Activated naive CD8-positive, alpha-beta T cell (primary cell): ENCODE results near the gene POLR2L.

Experiments used
- H3K27ac Mint-ChIP-seq: one replicate; pipeline ENCODE4 v1.8.0; 2021; ENCODE audit warnings: mixed read lengths
- H3K27me3 Mint-ChIP-seq: one replicate; pipeline ENCODE4 v1.8.0; 2021; ENCODE audit warnings: mixed read lengths
- H3K36me3 Mint-ChIP-seq: one replicate; pipeline ENCODE4 v1.8.0; 2021; ENCODE audit warnings: mixed read lengths
- H3K4me1 Mint-ChIP-seq: one replicate; pipeline ENCODE4 v1.8.0; 2021; ENCODE audit warnings: low read depth, mixed read lengths
- H3K4me3 Mint-ChIP-seq: one replicate; pipeline ENCODE4 v1.8.0; 2021; ENCODE audit warnings: mild to moderate bottlenecking, mixed read lengths
- H3K9me3 Mint-ChIP-seq: one replicate; pipeline ENCODE4 v1.8.0; 2021; ENCODE audit warnings: low read depth, mixed read lengths

The POLR2L gene

GRCh38 chr11:863023-863909 is 20.9 kb upstream of the POLR2L start:
- H3K27me3 Mint-ChIP-seq, result no peaks in the 10 kb centered on the region
- H3K9me3 Mint-ChIP-seq, result no peaks in the 10 kb centered on the region
- H3K27ac Mint-ChIP-seq, result no peak overlapping the region
- no peak overlapping the region for H3K4me3 Mint-ChIP-seq
- no peaks in the 10 kb centered on the region for H3K36me3 Mint-ChIP-seq
- H3K4me1 Mint-ChIP-seq, result no peaks in the 10 kb centered on the region

GRCh38 chr11:862696-863022 is 20.3 kb upstream of the POLR2L start:
- Mint-ChIP-seq H3K9me3 (no peaks in the 10 kb centered on the region), H3K4me3 (no peak overlapping the region), H3K27ac (no peak overlapping the region), H3K27me3 (no peaks in the 10 kb centered on the region), H3K4me1 (no peaks in the 10 kb centered on the region), H3K36me3 (no peaks in the 10 kb centered on the region)

GRCh38 chr11:862081-862661 is 19.8 kb upstream of the POLR2L start:
- no peaks in the 10 kb centered on the region for H3K36me3 Mint-ChIP-seq
- H3K4me1 Mint-ChIP-seq, result no peaks in the 10 kb centered on the region
- no peak overlapping the region for H3K27ac Mint-ChIP-seq
- H3K4me3 Mint-ChIP-seq, result no peak overlapping the region
- no peaks in the 10 kb centered on the region for H3K9me3 Mint-ChIP-seq
- no peaks in the 10 kb centered on the region for H3K27me3 Mint-ChIP-seq

- Mint-ChIP-seq H3K4me3 (no peak overlapping the region), H3K9me3 (no peaks in the 10 kb centered on the region), H3K36me3 (no peaks in the 10 kb centered on the region), H3K4me1 (no peaks in the 10 kb centered on the region), H3K27me3 (no peaks in the 10 kb centered on the region), H3K27ac (no peak overlapping the region)
These were observed 18.8 kb upstream of the POLR2L start for GRCh38 chr11:861105-861479.

- H3K4me3 Mint-ChIP-seq, result no peak overlapping the region
- H3K27ac Mint-ChIP-seq, result no peak overlapping the region
- no peaks in the 10 kb centered on the region for H3K36me3 Mint-ChIP-seq
- no peaks in the 10 kb centered on the region for H3K9me3 Mint-ChIP-seq
- no peaks in the 10 kb centered on the region for H3K27me3 Mint-ChIP-seq
- no peaks in the 10 kb centered on the region for H3K4me1 Mint-ChIP-seq
These were observed 18.1 kb upstream of the POLR2L start for GRCh38 chr11:860234-861104.

- H3K4me3 Mint-ChIP-seq, result no peak overlapping the region
- no peaks in the 10 kb centered on the region for H3K36me3 Mint-ChIP-seq
- no peaks in the 10 kb centered on the region for H3K27me3 Mint-ChIP-seq
- H3K27ac Mint-ChIP-seq, result no peak overlapping the region
- no peaks in the 10 kb centered on the region for H3K4me1 Mint-ChIP-seq
- H3K9me3 Mint-ChIP-seq, result no peaks in the 10 kb centered on the region
These were observed 17.2 kb upstream of the POLR2L start for GRCh38 chr11:859394-860131.

- Mint-ChIP-seq H3K4me1 (no peaks in the 10 kb centered on the region), H3K27ac (no peak overlapping the region), H3K9me3 (no peaks in the 10 kb centered on the region)
These were observed 16.5 kb upstream of the POLR2L start for GRCh38 chr11:858762-859339.

GRCh38 chr11:858053-858761 is 15.9 kb upstream of the POLR2L start:
- H3K9me3 Mint-ChIP-seq, result no peaks in the 10 kb centered on the region
- H3K36me3 Mint-ChIP-seq, result no peaks in the 10 kb centered on the region
- no peak overlapping the region for H3K27ac Mint-ChIP-seq
- no peak overlapping the region for H3K4me3 Mint-ChIP-seq
- no peaks in the 10 kb centered on the region for H3K4me1 Mint-ChIP-seq
- no peaks in the 10 kb centered on the region for H3K27me3 Mint-ChIP-seq

More at GRCh38 chr11:858762-859339, 16.5 kb upstream of the POLR2L start:
- no peaks in the 10 kb centered on the region for H3K36me3 Mint-ChIP-seq
- H3K27me3 Mint-ChIP-seq, result no peaks in the 10 kb centered on the region
- no peak overlapping the region for H3K4me3 Mint-ChIP-seq

- Mint-ChIP-seq H3K36me3 (no peaks in the 10 kb centered on the region), H3K27me3 (no peaks in the 10 kb centered on the region), H3K27ac (no peak overlapping the region), H3K4me3 (no peak overlapping the region), H3K4me1 (no peaks in the 10 kb centered on the region), H3K9me3 (no peaks in the 10 kb centered on the region)
These were observed 14.1 kb upstream of the POLR2L start for GRCh38 chr11:856397-856796.

- Mint-ChIP-seq H3K4me1 (no peaks in the 10 kb centered on the region), H3K27me3 (no peaks in the 10 kb centered on the region), H3K4me3 (no peak overlapping the region), H3K9me3 (no peaks in the 10 kb centered on the region), H3K36me3 (no peaks in the 10 kb centered on the region), H3K27ac (no peak overlapping the region)
These were observed 13.5 kb upstream of the POLR2L start for GRCh38 chr11:855796-856195.

GRCh38 chr11:855330-855674 is 13.0 kb upstream of the POLR2L start:
- Mint-ChIP-seq H3K27me3 (no peaks in the 10 kb centered on the region), H3K27ac (no peak overlapping the region), H3K9me3 (no peaks in the 10 kb centered on the region), H3K4me3 (no peak overlapping the region), H3K4me1 (no peaks in the 10 kb centered on the region), H3K36me3 (no peaks in the 10 kb centered on the region)

- H3K27ac Mint-ChIP-seq, result no peak overlapping the region
- no peaks in the 10 kb centered on the region for H3K4me1 Mint-ChIP-seq
- no peaks in the 10 kb centered on the region for H3K27me3 Mint-ChIP-seq
- H3K36me3 Mint-ChIP-seq, result no peaks in the 10 kb centered on the region
- H3K4me3 Mint-ChIP-seq, result no peak overlapping the region
- H3K9me3 Mint-ChIP-seq, result no peaks in the 10 kb centered on the region
These were observed 12.4 kb upstream of the POLR2L start for GRCh38 chr11:854601-855329.

- H3K27ac Mint-ChIP-seq, result no peak overlapping the region
- no peak overlapping the region for H3K4me3 Mint-ChIP-seq
- H3K36me3 Mint-ChIP-seq, result no peaks in the 10 kb centered on the region
- no peaks in the 10 kb centered on the region for H3K9me3 Mint-ChIP-seq
- H3K27me3 Mint-ChIP-seq, result no peaks in the 10 kb centered on the region
- H3K4me1 Mint-ChIP-seq, result no peaks in the 10 kb centered on the region
These were observed 11.5 kb upstream of the POLR2L start for GRCh38 chr11:853682-854448.
